GM19452 (cell line): ENCODE data around the gene RNF32.

ENCODE experiments used
- ATAC-seq: cut with Tn5 transposase; IDR thresholded peaks from one replicate; pipeline ENCODE4 v1.9.1; 2021; ENCODE audit not compliant: unreplicated experiment

RNF32 gene

DNA sequence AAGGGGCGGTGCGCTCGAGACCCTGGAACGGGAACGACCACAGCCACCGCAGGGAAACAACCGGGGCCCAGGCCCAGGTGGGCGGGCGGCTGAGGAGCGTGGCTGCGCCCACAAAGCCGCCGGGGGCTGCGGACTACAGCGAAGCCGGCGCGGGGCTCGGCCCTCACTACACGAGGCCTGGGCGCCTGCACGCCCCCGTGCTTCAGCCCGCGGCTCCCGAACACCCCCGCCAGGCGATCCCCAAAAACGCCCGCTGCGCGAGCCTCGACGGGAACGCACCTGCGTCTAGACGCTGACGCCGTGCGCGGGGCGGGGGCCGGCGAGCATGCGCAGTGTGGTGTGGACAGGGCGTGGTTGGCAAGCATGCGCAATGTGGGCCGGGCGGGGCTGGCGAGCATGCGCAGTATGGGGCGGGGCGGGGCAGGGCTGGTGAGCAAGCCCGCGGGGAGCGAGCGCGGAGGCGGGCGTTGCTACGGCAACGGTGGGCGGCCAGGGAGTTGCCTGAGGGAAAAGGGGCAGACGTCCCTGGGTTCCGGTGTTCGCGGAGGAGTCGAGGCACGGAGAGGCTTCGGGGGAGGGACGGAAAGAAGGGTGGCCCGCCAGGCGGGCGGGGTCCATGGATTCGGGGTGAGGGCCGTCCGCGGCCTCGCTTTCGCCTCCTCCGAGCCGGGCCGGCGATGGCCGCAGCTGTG, at the start of gene RNF32:
TSS of gene RNF32 (plus strand) at position 518 of the 692 bp plus-strand sequence. CDS start 3,104 bp downstream, outside the sequence.
- peak; percentile 83 for ATAC-seq

- ATAC-seq: no peak
Observed at GRCh38 chr7:156592155-156592884, 48.3 kb upstream of the RNF32 start.

DNA sequence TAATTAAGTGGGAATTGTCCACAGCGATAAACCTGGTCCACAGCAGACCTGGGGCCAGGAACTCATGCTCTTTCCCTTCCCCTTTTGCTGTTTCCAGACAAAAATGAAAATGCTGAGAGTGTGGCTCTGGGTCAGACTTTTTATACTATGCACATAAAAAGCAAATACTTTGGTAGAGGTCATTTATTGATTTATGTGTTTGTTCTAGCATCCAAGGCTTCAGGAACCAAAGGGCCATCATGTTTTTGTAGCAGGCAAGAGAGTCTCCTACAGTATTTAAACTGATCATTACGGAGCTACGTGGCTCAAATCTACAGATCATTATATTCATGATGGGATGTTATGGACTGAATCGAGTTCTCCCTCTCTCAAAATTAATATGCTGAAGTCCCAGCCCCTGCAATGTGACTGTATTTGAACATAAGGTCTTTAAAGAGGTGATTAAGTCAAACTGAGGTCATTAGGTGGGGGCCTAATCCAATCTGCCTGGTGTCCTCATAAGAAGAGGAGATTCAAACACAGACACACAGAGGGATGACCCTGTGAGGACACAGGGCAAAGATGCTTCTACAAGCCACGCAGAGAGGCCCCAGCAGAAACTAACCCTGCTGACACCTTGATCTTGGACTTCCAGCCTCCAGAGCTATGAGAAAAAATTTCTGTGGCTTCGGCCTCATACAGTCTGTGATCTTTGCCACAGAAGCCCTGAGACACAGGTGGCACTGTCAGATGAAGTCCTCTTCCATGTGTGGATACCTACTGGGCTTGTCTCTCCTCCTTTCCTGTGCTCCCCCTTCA, 46.1 kb upstream of the RNF32 start:
- ATAC-seq: no peak

GRCh38 chr7:156600496-156600895, 40.1 kb upstream of the RNF32 start:
- ATAC-seq: no peak

DNA sequence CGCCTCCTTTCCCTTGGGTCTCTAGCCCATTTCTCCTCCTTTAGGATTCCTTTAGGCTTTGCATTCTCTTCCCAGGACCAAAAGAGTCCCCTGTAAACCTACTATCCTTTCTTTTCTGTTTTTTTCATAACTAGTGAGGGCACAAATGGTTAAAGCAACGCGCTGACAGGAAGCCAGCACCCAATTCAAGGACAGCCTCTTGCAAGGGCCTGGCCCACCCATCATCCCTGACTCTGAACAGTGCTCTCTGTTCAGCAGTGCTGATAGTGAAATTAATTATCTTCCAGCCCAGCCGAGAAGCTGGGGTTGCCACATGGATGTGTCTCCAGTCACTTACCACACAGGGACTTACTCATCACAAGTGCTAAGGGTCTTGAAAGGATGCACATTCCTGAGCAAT, 38.3 kb upstream of the RNF32 start:
- ATAC-seq: no peak

GRCh38 chr7:156603011-156603410, 37.6 kb upstream of the RNF32 start:
- no peak for ATAC-seq

DNA sequence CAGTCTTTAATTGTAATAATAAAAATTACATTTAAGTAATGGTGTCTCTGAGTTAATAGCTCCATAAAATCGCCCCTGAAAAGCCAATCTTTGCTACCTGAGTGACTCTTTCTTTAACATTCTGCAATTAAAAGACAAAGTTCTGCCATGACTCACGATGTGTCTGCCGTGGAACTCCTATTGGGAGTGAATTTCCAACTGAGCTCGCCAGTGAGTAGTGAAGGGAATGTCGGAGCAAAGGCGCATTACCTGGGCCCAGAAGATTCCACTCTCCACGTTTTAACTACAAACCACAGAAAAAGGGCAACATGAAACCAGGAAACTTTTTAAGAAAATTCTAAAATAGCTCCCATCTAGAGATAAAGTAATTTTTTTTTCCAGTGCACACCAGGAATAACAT, 36.9 kb upstream of the RNF32 start:
- ATAC-seq: no peak

GRCh38 chr7:156604311-156604710, 36.3 kb upstream of the RNF32 start:
- no peak for ATAC-seq

- no peak for ATAC-seq
Observed at GRCh38 chr7:156604836-156605695, 35.5 kb upstream of the RNF32 start.

GRCh38 chr7:156606135-156606534, 34.4 kb upstream of the RNF32 start:
- no peak for ATAC-seq

DNA sequence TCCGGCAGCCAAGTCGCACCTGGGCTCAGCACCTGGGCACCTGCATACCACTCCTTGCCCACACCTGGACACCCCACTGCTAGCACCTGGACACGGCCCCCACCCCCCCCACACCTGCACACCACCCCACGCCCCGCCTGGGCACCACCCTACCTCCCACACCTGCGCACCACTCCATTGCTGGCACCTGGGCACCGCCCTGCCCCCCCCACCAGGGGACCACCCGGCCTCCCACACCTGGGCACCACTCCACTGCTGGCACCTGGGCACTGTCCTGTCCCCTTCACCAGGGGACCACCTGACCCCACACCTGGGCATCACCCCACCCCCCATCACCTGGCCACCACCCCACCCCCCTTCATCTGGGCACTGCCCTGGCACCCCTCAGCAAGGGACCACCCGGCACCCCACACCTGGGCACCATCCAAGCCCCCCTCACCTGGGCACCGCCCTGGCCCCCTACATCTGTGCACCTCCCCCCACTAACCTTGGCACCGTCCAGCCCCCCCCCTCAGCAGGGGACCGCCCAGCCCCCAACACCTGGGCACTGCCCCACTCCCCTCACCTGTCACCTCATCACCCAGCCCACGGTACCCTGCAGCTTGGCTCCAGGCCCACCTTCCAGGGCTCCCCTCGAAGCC, 33.8 kb upstream of the RNF32 start:
- no peak for ATAC-seq

DNA sequence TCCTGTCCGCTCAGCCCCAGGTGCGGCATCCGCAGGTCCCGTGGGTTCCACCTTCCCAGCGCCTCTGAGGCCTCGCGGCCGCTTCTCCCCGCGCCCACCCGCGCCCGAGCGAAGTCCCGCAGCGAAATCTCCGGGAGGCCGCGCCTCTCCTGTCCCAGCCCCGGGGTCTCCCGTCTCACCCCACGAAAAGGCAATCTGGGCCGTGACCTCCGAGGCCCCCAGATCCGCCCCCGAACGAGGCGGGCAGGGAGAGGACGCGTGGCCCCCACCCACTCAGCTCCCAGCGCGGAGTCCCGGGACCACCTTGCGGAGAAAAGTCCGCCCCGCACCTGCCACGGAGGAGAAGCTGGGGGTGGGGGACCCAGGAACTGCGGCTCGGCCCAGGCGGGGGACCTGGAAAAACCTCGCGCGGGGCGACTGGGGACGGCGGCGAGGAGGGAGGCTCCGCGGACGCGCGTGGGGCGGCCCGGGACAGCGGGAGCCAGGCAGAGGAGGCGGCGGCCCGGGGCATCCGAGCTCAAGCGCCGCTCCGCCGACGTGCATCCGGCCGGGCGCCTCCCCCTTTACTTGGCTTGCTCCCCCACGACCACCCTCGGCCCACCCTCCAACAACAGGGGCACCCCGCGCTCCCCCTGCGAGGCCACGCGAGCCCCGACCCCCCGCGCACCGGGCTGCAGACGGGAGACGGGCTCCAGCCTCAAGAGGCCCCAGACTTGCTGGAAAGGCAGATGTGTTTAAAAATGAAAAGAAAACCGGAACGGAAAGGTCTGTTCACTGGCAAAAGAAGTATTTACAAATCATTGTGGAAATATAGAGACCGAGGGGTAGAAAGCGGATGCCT, 33.0 kb upstream of the RNF32 start:
- no peak for ATAC-seq

DNA sequence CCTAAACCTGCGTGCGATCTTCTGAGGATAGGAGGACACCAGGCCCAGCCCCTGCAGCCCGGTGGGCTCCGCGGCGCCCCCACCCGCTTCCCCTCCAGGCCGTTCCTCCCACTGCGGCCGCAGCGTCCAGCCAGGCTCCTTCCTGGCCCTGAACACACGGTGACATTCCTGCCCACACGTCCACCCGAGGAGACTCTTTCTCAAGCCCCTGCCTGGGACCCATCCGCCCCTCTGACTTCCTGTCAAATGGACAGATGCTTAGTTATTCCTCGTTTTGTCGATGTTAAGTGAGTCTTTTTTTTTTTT, 32.4 kb upstream of the RNF32 start:
- no peak for ATAC-seq

DNA sequence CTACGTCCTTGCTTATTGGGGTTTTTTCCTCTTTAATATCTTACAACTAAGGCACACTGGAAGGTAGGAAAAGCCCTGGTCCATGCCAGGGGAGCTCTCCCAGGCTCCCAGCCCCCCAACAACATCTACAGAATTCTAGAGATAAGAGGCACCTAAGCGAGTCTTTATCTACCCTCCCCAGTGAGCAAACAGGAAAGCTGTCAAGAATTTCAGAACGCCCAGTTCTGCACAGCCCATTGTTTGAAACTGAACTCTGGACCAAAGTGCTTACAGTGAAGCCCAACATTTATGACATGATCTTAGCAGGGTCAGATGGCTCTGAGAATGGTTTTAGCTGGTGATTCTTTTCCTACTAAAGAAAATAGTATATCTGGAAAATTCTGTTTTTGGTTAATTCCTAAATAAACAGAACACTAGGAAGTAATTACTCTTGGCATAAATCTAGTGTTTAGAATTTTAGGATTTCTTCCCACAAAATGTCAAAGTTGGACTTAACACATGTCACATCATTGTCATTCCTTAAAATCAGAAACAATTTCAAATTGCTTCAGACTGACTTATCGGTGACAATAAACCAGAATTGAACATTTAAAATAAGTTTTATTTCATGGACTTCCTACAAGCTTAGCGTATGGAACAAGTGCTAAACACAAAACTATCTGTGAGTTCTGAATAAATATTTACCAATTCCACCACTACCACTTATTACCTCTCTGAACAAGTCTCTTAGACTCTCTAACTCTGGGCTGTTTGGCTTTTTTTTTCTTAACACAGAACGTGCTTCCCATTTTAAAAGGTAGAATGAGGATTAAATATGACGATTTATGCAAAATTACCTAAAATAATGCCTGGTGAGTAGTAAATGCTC, 31.3 kb upstream of the RNF32 start:
- ATAC-seq: no peak

DNA sequence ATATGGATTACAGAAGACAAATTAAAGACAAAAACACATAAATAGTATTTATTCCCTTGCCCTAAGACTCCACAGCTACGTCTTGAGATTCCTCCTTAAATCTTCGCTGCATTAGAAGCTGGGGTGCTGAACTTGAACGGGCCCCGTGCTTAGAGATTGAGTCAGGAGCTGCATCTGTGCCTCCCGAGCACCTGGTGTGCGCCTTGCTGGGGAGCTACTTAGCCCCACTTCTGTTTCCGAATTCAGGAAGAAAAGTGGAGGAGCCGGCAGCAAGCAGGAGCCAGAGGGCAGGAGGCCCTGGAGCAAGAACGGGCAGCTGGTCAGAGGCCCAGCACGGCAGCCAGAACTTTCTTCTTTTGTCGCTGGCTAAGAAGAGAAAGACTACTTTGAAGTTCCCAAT, 30.4 kb upstream of the RNF32 start:
- ATAC-seq: no peak

DNA sequence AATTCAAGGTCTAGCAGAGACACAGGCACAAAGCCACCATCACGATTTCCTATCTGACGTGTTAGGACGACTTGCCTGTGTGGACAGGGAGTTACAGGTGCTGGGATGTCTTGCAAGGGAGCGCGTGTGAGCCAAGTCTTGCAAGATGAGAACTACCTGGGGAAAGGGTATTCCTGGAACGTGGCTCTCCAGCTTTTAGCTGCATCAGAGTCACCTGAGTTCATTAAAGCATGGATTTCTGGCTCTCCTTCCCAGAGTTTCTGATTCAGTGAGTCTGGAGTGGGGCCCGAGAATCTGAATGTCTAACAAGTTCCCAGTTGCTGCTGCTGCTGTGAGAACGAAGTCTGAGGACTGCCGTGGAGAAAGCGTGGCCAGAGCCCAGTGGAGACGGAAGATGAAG, 30.0 kb upstream of the RNF32 start:
- no peak for ATAC-seq

- ATAC-seq: no peak
Observed at GRCh38 chr7:156611014-156612010, 29.3 kb upstream of the RNF32 start.

DNA sequence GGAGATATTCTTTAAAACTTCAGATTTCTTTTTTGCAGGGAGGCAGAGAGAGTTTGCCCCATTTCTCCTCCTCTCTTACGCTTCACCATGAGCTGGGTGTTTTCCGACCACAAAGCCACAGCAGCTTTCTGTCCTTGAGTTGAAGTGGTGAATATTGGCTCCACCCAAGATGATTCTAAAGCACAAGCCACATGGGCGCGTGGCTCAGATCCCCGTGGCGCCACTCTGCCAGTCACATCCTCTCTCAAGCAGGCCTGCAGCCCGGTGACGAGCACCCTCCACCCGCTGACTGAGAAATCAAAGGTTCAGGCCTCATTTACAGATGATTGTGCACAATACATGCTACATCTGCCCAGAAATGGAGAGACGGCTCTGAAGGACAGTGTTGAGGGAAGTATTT, 27.6 kb upstream of the RNF32 start:
- ATAC-seq: no peak
